HG03558 (cell line): Measurements from ENCODE around the gene UROC1.
"Not testable (repeated sequence)": the region's sequence is repeated elsewhere in the genome, so short reads cannot be mapped to it uniquely, and the experiment has no call there.

ENCODE experiments used
- ATAC-seq: cut with Tn5 transposase; IDR thresholded peaks from one replicate; pipeline ENCODE4 v1.9.1; 2021; ENCODE audit warnings: moderate number of reproducible peaks; ENCODE audit not compliant: unreplicated experiment; ENCODE audit errors: extremely low read depth

The UROC1 gene

DNA sequence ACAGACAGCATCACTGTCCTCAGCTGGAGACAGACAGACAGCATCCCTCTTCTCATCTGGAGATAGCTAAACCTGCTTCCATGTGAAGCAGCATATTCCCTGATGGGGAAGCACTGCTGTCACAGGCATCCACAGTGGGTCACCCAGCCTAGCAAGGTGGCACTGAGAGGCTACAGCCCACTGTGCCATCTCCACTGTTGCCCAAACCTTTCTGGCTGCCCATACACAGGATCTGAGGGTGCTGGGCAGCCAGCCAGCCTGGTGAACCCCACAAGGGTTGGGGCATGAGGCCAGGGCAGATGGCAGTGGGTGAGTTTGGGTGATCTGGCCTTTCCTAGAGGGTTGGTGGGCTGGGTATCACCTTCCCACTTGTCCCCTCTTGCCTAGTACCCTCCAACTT is 18.1 kb upstream of the UROC1 start:
- no peak for ATAC-seq

DNA sequence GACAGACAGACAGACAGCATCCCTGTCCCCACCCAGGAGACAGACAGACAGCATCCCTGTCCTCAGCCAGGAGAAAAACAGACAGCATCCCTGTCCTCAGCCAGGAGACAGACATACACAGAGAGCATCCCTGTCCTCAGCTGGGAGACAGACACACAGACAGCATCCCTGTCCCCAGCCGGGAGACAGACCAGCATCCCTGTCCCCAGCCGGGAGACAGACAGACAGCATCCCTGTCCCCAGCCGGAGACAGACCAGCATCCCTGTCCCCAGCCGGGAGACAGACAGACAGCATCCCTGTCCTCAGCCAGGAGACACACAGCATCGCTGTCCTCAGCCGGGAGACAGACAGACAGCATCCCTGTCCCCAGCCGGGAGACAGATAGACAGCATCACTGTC is 17.1 kb upstream of the UROC1 start:
- ATAC-seq: not testable (repeated sequence)

DNA sequence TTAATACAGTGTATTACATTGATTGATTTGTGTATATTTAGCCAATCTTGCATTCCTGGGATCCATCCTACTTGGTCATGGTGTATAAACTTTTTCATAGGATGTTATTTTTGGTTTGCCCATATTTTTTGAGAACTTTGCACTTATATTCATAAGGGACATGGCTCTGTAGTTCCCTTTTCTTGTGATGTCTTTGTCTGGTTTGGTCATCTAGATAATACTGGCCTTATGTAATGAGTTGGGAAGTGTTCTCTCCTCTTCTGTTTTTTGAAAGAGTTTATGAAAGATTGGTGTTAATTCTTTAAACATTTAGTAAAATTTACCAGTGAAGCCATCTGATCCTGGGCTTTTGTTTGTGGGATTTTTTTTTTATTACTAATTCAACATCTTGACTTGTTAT is 15.9 kb upstream of the UROC1 start:
- ATAC-seq: no peak

DNA sequence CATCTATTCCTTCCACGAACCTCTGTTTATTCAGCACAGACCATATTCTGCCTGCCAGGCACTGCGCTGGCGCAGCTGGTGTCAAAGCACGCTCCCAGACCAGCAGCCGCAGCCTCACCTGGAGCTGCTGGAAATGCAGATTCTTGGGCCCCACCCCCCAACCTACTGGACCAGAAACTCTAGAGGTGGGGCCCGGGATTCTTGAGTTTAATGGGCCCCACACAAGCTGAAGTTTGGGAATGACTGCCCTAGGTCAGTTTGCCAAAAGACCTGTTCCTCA is 13.4 kb upstream of the UROC1 start:
- no peak for ATAC-seq

DNA sequence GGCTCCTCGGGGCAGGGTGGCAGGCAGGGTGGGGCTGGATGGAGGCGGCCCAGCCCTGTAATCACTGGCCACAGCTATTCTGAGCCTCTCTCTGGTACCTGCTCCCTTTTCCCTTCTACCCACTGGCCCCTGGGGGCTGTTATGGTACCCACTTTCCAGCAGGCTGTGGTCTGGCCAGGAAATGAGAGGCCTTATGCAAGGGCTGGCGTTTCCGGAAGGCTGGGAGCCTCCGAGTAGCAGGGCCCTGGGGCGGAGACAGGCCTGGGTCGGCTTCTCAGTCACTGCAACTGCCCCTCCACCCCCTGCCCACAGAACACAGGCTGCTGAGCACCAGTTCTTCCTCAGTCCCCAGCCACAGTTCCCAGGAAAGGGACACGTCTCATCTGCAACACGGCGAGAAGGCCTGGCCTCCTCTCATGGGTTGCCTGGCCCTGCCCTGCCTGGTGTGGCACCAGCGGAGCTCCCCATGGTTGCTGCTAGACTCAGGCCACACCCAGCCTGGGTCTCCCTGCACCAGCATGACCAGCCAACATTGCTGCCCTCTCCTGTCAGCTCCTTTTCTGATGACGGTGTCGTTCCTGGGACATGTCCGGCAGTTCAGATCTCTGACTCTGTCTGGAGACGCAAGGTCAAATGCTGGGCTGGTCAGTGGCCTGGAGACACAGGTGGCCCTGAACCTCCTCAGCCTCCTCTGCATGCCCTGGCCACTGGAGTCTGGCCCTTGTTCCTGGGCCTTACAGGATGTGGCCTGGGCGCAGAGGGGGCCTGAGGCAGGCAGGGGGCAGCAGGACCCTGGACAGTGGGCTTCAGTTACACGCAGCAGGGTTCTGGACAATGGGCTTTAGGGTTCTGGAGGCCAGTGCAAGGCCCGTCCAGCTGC is 12.8 kb upstream of the UROC1 start:
- no peak for ATAC-seq

DNA sequence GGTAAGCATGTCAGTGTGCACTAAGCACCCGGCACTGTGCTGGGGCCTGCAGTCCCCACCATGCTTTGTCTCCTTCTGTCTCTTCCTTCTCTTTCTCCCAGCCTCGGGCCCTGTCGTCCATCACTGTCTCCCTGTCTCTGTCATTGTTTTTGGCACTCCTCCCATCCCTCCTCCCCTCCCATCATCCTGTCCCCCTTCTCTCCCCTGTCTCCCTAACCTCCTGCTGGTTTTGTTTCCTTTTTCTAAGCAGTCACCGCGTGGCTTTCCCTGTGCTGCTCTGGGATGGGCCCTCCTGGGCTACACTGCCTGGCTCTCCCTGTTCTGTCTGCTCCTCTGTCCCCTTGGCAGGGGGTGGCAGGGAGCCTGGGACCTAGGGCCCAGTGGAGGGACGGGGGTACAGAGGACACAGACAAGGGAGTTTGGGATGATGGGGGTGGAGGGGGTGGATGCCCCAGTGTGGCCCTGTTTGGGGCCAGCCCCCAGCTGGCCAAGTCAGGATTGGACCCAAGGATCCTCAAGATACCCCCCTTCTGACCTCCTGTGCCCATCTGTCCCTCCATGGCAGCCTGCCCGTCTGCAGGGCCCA is 12.1 kb upstream of the UROC1 start:
- ATAC-seq: no peak

DNA sequence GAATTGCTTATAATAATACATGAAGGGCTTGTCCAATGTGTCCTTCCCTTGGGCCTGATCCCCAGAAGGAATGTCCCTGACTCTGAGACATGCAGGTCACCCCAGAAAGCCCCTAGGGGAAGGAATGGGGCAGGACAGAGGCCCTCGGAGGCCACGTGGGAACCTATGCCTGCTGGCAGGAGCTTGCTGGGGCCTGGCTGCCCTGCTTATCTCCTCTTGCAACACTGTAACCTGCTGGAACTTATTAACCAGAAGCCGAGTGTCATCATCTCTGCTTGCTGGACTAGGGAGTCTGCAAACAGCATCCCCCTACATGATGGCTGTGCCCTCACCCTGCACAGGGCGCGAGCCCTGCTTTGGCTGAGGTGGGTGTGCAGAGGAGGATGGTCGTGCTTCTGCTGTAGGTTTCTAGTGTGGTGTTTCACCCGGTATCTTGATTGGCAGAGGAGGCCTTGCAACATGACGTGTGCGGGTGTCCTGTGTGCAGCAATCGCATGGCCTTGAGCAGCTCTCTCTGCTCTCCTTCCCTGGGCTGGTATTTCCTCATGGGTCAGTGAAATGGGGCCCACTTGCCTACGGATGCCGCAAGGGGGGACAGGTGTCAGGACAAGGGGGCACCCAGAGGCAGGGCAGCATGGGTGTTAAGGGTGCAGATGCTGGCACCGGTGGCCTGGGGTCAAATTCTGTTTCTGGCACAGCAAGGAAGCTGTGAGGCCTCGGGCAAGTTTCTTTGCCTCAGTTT is 11.4 kb upstream of the UROC1 start:
- no peak for ATAC-seq

DNA sequence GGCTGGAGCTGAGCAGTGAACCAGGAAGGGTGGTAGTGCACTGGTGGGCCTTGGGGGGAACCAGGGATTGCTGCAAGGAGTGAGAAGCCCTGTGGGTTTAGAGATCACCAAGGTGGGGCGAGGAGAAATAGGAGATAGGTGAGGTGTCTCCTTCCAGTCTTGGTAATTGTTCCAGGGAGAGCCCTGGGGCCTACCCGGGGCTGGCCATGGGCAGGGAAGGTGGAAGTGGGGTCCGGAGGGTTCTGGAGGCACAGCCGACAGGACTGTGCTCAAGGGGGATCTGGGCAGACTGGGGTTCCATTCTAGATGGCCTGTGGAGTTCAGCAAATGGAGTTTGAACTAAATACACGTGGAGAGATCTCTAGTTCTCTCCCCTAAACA is 10.8 kb upstream of the UROC1 start:
- no peak for ATAC-seq

DNA sequence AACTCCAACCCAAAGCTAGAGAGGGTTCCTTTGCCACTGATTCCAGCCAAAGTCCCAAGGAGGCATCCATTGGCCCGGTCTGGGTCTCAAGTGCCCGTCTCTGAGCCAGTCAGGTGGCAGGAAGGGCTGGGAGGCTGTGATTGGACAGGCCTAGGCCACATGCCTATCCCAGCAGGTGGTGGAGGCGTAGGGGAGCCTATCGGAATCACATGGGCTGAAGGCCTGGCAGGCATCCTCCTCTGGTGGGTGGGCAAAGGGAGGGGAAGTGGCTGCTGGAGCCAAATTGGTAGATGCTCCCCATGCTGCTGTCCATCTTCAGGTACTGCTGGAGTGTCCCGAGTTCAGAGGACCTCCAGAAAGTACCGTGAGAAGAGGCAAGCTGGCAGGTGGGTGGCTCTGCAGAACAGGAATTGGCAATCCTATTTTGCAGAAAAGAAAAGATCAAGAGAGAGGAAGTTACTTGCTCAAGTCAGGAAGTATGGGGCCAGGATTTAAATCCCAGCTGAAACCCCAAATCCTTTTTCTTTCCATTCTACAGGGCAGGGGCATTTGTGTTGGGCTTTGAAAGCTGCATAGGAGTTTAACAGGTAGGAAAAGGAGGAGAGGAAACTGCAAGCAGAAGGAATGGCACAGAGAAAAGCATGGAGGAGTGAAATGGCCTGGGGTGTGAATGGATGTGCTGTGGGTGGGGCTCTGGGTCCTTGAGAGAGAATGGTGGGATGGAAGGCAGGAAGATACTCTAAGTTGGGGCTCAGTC is 10.1 kb upstream of the UROC1 start:
- no peak for ATAC-seq

DNA sequence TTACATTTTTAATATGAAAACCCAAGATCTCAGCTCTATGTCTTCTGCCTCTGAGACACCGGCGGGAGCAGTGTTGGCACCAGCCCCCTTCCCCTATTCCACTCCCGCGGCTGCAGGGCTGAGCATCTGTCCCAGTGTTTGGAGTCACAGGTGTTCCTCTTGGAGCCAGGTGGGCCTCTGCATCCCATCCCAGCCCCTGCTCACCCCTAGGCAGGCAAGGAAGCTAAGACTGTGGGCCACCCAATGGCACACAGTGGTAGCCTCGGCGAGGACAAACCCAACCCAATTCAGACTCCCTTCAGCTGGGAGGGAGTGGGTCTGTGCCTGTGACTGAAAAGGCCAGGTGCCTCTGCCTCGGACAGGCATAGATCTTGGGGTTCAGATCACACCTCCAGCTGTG is 9.4 kb upstream of the UROC1 start:
- no peak for ATAC-seq

DNA sequence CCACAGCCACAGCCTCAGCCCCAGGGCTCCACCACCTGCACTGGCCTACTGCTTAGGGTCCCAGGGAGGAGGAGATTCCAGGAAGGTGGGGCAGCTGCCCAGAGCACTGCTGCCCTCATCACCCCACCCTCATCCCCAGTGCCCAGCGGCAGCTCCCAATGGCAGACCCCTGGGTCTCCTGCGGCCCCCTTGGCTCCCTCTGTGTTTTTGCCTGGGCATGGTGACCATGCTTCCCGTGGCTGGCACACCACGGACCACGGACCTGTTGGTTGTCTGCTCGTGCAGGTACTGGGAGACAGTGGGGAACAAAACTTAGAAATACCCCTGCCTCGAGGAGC is 9.1 kb upstream of the UROC1 start:
- no peak for ATAC-seq

DNA sequence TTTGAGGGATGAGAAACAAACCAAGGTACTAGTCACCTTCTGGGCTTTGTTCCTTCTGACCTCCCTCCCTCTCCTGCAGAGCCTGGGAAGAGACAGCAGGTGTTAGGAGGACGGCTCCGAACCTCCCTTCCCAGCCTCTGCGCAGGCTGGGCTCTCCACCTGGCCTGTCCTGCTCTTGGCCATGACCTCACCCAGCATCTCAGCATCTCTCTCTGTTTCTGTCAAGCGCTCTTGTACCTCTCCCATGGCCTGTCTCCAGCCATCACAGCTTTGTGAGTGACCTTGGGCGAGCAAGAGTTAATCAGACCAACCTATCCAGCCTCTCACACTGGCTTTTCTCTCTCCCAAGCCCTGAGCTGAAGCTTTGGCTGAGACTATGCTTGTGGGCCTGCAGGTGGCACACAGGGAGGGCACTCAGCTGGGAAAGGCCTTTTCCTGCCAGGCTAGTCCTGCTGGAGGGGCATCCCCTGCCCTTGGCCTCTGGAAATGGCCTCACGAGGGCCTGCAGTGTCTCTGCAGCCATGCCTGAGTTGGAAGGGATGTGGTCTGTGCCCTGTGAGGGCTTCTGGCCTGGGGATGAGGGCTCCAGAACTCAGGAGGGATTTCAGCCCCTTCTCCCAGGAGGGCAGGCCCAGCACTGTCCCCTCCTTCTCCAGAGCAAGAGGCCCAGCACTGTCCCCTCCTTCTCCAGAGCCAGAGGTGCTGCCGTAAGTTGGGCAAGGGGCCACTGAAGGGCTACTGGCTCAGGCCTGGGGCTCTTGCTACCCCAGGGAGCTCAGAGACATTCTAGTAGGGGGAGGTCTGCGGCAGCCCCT is 8.5 kb upstream of the UROC1 start:
- no peak for ATAC-seq

DNA sequence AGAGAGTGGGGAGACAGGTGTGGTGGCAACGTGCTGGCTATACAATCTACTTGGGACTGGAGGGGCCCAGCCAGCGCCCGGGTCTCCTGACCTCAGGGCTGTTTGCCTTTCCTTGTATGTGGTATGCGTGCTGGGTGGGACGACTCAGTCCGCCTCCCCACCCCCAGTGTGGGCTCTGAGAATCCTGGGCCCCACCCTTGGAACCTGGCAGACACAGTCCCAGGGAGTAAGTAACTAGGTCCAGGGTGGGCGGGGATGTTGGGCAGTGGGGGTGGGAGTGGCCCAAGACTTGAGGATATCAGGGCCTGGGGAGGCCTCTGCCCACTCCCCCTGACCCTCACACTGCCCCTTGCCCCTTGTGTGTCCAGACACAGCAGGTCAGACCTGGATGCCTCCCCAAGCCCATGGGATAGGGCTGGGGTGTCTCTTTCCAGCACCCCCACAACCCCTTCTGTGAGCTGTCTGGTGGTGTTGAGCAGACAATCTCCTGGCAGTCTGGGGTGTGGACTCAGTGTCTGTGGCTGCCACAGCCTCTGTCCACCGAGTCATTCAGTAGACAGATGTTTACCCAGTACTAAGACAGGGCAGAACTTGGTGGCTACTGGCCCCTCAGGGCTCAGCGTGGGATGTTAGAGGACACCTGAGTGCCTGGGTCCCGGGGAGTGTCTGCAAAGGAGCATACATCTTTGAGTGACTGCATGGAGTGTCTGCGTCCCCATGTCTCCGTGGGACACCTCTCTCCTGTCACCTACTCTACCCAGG is 7.7 kb upstream of the UROC1 start:
- no peak for ATAC-seq

DNA sequence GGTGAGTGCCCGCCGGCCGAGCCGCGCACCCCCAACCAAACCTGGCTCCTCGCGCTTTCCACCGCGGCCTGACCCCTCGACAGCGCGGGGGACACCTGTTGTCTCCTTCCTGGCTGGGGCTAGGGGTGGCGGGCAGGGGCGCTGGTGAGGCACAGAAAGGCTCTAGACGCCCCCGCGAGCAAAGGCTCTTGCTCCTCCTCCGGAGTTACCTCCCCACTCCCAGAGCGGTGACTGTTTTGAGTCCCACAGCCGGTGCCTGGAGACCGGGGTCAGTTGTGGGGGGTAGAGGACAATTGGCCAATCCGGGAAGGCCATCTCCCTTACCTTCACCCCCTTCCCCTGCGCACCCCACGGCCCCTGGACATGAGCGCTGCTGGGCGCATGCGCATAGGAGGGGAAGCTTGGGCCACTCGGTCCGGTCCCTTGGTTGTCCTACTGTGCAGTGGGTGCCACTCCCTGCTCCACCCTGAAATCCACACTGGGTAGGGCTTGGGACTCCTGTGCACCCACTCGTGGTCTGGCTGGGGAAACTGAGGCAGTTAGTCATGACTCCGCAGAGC is 6.9 kb upstream of the UROC1 start:
- no peak for ATAC-seq

DNA sequence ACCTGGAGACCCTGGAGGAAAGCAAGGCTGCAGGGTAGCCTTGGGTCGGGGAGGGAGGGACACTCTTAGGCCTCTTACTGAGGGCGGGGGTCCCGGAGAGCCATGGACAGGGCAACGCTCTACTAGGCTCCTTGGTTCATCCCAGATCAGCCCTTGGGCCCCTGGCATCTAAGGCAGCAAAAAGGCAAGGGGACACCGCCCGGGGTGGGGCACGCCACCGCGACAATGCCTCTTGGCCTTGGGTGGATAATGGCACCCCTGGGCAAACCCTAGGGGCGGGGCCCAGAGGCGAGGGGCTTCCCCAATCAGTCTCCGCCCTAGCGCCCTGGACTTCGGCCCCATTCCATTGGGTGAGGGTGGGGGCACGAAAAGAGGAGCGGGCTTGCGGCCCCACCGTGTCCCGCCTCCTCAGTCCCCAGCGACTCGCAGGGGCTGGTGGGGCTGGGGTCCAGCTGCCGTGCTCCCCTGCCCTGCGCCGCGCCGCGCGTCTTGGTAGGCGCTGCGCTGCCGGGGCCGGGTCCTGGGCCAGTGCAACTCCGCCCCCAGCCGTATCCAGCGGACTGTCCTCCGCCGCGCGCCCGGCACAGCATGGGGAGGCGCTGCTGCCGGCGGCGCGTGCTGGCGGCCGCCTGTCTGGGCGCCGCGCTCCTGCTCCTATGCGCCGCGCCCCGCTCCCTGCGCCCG is 6.3 kb upstream of the UROC1 start, which contains the start of gene CHST13:
CHST13 (plus strand) TSS at position 411 of the 684 bp plus-strand sequence; CDS start at position 589, 178 bp downstream.
- no peak for ATAC-seq

DNA sequence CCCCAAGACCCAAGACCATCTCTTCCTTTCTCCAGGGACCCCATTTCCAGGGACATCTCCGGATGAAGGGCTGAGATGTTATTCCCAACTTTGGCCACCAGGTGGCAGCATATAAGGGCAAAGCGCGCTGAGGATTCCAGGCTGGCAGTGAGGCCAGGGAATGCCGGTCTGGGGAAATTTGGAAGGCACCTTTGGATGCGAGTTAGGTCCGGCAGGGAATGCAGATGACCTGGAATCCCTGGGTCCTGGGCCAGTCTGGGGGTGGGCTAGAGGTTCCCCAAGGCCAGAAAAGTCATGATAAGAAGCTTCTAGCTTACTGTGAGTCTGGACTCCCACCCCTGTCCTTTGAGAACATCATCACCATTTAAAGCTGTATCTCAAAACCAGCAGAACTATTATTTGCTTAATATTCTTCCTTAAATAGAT is 4.8 kb upstream of the UROC1 start:
- no peak for ATAC-seq

DNA sequence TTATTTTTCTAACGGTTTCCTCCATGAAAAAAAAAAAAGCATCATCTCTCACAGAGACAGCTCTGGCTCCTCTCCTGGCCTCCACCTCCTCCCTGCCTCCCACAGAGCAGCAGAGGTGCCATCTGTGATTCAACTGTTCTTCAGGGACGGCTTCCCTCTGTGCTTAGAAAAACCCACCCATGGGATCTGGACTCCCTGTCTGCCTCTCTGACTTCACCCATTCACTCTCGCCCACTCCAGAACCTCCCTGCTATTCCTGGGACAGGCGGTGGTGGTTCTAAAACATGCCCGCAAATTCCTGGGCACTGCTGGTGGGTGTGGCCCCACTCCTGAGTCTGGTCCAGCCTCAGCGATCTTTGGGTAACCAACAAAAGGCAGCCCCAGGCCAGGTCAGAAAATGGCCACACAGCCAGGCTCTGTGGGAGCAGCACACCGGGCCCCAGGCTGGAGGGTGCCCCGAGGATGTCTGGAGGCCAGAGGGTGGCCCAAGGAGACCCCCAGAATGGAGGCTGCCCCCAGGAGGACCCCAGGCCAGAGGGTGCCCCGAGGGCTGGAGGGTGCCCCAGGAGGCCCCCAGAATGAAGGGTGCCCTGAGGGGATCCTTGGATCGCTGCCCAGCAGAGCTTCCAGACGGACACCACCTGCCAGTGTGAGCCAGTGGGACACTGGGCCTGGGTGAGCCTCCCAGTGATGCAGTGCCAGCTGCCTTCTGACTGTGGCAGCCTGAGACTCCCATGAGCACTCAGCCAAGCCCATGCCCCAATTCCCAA is 3.7 kb upstream of the UROC1 start:
- ATAC-seq: no peak
